Ishikawa (cell line): ENCODE results near the gene VWA7.

Experiments
- CEBPB ChIP-seq: IDR thresholded peaks from 2 replicates; pipeline ENCODE4 v1.6.1; 2012
- CREB1 ChIP-seq: IDR thresholded peaks from 2 replicates; pipeline ENCODE4 v1.6.1; 2012; ENCODE audit warnings: low read depth
- EGR1 ChIP-seq: IDR thresholded peaks from 2 replicates; pipeline ENCODE4 v1.6.1; 2012
- EP300 ChIP-seq: IDR thresholded peaks from 2 replicates; pipeline ENCODE4 v1.6.1; 2012; ENCODE audit warnings: borderline replicate concordance
- FOXM1 ChIP-seq: IDR thresholded peaks from 2 replicates; pipeline ENCODE4 v1.6.1; 2012; ENCODE audit warnings: low read depth, borderline replicate concordance
- MAX ChIP-seq: IDR thresholded peaks from 2 replicates; pipeline ENCODE4 v1.6.1; 2012
- NFIC ChIP-seq: IDR thresholded peaks from 2 replicates; pipeline ENCODE4 v1.6.1; 2012
- RAD21 ChIP-seq: IDR thresholded peaks from 2 replicates; pipeline ENCODE4 v1.6.1; 2012; ENCODE audit warnings: low read depth
- REST ChIP-seq: IDR thresholded peaks from 2 replicates; pipeline ENCODE4 v1.6.1; 2012; ENCODE audit warnings: low read depth, mild to moderate bottlenecking
- TAF1 ChIP-seq: IDR thresholded peaks from 2 replicates; pipeline ENCODE4 v1.6.1; 2012; ENCODE audit warnings: low read depth, mild to moderate bottlenecking
- TCF12 ChIP-seq: IDR thresholded peaks from 2 replicates; pipeline ENCODE4 v1.6.1; 2012; ENCODE audit warnings: low read depth
- TEAD4 ChIP-seq: IDR thresholded peaks from 2 replicates; pipeline ENCODE4 v1.6.1; 2012
- USF1 ChIP-seq: IDR thresholded peaks from 2 replicates; pipeline ENCODE4 v1.6.1; 2012
- YY1 ChIP-seq: IDR thresholded peaks from 2 replicates; pipeline ENCODE4 v1.6.1; 2012; ENCODE audit warnings: low read depth
- ZBTB7A ChIP-seq: IDR thresholded peaks from 2 replicates; pipeline ENCODE4 v1.6.1; 2012; ENCODE audit warnings: low read depth

Gene VWA7

GRCh38 chr6:31725502-31726350, 51.4 kb downstream of the VWA7 start:
- no peak for TF ChIP-seq FOXM1

GRCh38 chr6:31723980-31724691, 53.0 kb downstream of the VWA7 start:
- TF ChIP-seq YY1 (no peak), FOXM1 (no peak), REST (no peak), TAF1 (no peak), MAX (no peak), TEAD4 (no peak)

GRCh38 chr6:31723245-31723979, 53.7 kb downstream of the VWA7 start, which contains the start of gene MPIG6B:
Gene MPIG6B, plus strand, starts transcription at chr6:31723373. Its CDS starts 11 bp downstream, at chr6:31723384.
- TF ChIP-seq YY1 (no peak), REST (no peak), USF1 (no peak), EP300 (no peak), MAX (no peak), ZBTB7A (no peak), EGR1 (no peak), FOXM1 (no peak), CREB1 (no peak), TCF12 (no peak), CEBPB (no peak), NFIC (no peak), RAD21 (no peak)

- TF ChIP-seq MAX (no peak), NFIC (no peak), TEAD4 (no peak), TCF12 (no peak), CREB1 (no peak), ZBTB7A (no peak), TAF1 (no peak), USF1 (no peak), YY1 (no peak), RAD21 (no peak)
These were observed 55.0 kb downstream of the VWA7 start for GRCh38 chr6:31722173-31722572.

- TF ChIP-seq TAF1 (no peak), NFIC (no peak), USF1 (no peak), EP300 (no peak), EGR1 (no peak), FOXM1 (no peak), REST (no peak), ZBTB7A (no peak), CREB1 (no peak), YY1 (no peak)
These were observed 55.6 kb downstream of the VWA7 start, which contains the start of gene LY6G6C for GRCh38 chr6:31721351-31722020. Gene LY6G6C, minus strand, starts transcription at chr6:31721746. Its CDS starts 67 bp downstream, at chr6:31721679.
